GM18507 (cell line): ENCODE measurements around the gene GRM2.

Source experiments
- DNase-seq: peaks from one replicate; pipeline ENCODE4 v3.0.0; 2011; ENCODE audit warnings: low read depth; ENCODE audit not compliant: insufficient read length; ENCODE audit errors: extremely low spot score
- FAIRE-seq: peaks from 2 replicates; lab custom pipeline; 2011; peaks lifted over from hg19 to GRCh38; lab: Jason Lieb, UNC

Gene GRM2

GRCh38 chr3:51703068-51703760 lies 3.7 kb upstream of the GRM2 start:
- no peak for DNase-seq
- no peak for FAIRE-seq

- FAIRE-seq: no peak
Measured at GRCh38 chr3:51703761-51704510, 2.9 kb upstream of the GRM2 start.

GRCh38 chr3:51704511-51704950 lies 2.3 kb upstream of the GRM2 start:
- no peak for DNase-seq
- FAIRE-seq: no peak

More at GRCh38 chr3:51703761-51704510, 2.9 kb upstream of the GRM2 start:
- no peak for DNase-seq

GRCh38 chr3:51705276-51706020 lies 1.4 kb upstream of the GRM2 start:
- DNase-seq (no peak), FAIRE-seq (no peak)

- FAIRE-seq (no peak), DNase-seq (no peak)
Measured at GRCh38 chr3:51706021-51706485, 815 bp upstream of the GRM2 start.

GRCh38 chr3:51708216-51708845 lies 1.5 kb downstream of the GRM2 start:
- no peak for DNase-seq

GRCh38 chr3:51709004-51709420 lies 2.1 kb downstream of the GRM2 start:
- FAIRE-seq (no peak), DNase-seq (no peak)

More at GRCh38 chr3:51708216-51708845, 1.5 kb downstream of the GRM2 start:
- no peak for FAIRE-seq

- FAIRE-seq: no peak
- no peak for DNase-seq
Measured at GRCh38 chr3:51709675-51710074, 2.8 kb downstream of the GRM2 start.

- FAIRE-seq: no peak
- no peak for DNase-seq
Measured at GRCh38 chr3:51710631-51711351, 3.9 kb downstream of the GRM2 start.

GRCh38 chr3:51711352-51712037 lies 4.6 kb downstream of the GRM2 start:
- FAIRE-seq (no peak), DNase-seq (no peak)

GRCh38 chr3:51712038-51712420 lies 5.2 kb downstream of the GRM2 start:
- no peak for FAIRE-seq

GRCh38 chr3:51712511-51712931 lies 5.7 kb downstream of the GRM2 start:
- DNase-seq: no peak

More at GRCh38 chr3:51712038-51712420, 5.2 kb downstream of the GRM2 start:
- DNase-seq: no peak

GRCh38 chr3:51712963-51713362 lies 6.1 kb downstream of the GRM2 start:
- FAIRE-seq: no peak
- DNase-seq: no peak

More at GRCh38 chr3:51712511-51712931, 5.7 kb downstream of the GRM2 start:
- no peak for FAIRE-seq

GRCh38 chr3:51715231-51715976 lies 8.5 kb downstream of the GRM2 start:
- DNase-seq (no peak), FAIRE-seq (no peak)

GRCh38 chr3:51715977-51716294 lies 9.1 kb downstream of the GRM2 start:
- DNase-seq: no peak
- no peak for FAIRE-seq

- FAIRE-seq: no peak
Measured at GRCh38 chr3:51716805-51717204, 9.9 kb downstream of the GRM2 start.

GRCh38 chr3:51717446-51717845 lies 10.6 kb downstream of the GRM2 start:
- no peak for FAIRE-seq
- no peak for DNase-seq

More at GRCh38 chr3:51716805-51717204, 9.9 kb downstream of the GRM2 start:
- no peak for DNase-seq

GRCh38 chr3:51717947-51718346 lies 11.1 kb downstream of the GRM2 start:
- DNase-seq (no peak), FAIRE-seq (no peak)
